Endothelial cell of umbilical vein (primary cell): ENCODE measurements around the gene MIA3.

Source experiments
- POLR2A ChIP-seq: IDR thresholded peaks from 2 replicates; pipeline ENCODE4 v1.6.1; 2012; ENCODE audit warnings: low read depth, mild to moderate bottlenecking, control low read depth, low read length
- TF ChIP-seq, protein P1 (sequence below), 2 donors: IDR thresholded peaks; 1 replicate in 1 of 2; 2 replicates in 1 of 2; pipeline ENCODE4 v1.5.1; 2011; ENCODE audit warnings: low read length in 2 of 2, mild to moderate bottlenecking in 2 of 2, moderate library complexity in 2 of 2, control low read depth in 1 of 2, inconsistent platforms in 1 of 2, low read depth in 1 of 2; ENCODE audit not compliant: insufficient read depth in 1 of 2; ENCODE audit errors: extremely low read depth in 1 of 2
- TF ChIP-seq, protein P2 (sequence below): IDR thresholded peaks from 2 replicates; pipeline ENCODE4 v1.6.1; 2011; ENCODE audit not compliant: insufficient read depth, insufficient read length

DNA sequence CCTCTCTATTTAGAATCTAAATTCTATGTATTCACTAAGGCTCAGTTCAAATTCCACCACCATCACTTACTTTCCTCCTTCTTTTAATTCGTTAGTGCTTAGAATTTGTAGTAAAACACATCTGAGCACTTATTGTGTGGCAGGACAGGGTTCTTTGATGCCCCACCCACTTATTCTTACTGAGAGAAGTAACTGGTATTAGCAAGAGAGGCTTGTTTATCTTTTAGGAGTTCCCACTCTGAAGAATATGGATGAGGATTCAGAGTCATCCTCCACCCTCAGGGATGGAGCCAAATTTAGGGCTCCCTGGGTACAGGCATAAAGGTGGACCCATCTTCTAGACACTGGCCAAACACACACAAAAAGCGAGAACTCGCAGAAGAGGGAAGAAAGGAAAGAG is 16.6 kb upstream of the MIA3 start:
- TF ChIP-seq, protein P1, sequence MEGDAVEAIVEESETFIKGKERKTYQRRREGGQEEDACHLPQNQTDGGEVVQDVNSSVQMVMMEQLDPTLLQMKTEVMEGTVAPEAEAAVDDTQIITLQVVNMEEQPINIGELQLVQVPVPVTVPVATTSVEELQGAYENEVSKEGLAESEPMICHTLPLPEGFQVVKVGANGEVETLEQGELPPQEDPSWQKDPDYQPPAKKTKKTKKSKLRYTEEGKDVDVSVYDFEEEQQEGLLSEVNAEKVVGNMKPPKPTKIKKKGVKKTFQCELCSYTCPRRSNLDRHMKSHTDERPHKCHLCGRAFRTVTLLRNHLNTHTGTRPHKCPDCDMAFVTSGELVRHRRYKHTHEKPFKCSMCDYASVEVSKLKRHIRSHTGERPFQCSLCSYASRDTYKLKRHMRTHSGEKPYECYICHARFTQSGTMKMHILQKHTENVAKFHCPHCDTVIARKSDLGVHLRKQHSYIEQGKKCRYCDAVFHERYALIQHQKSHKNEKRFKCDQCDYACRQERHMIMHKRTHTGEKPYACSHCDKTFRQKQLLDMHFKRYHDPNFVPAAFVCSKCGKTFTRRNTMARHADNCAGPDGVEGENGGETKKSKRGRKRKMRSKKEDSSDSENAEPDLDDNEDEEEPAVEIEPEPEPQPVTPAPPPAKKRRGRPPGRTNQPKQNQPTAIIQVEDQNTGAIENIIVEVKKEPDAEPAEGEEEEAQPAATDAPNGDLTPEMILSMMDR (IDR thresholded peaks at IDR 0.05; ENCODE audit: extremely low read depth in 1 of 2, insufficient read depth in 1 of 2, low read depth in 1 of 2, low read length in 2 of 2) = no peak
- no peak for TF ChIP-seq POLR2A
- TF ChIP-seq, protein P2, sequence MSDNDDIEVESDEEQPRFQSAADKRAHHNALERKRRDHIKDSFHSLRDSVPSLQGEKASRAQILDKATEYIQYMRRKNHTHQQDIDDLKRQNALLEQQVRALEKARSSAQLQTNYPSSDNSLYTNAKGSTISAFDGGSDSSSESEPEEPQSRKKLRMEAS = no peak
